ENCODE measurements around the gene COL6A2.

COL6A2 gene

DNA sequence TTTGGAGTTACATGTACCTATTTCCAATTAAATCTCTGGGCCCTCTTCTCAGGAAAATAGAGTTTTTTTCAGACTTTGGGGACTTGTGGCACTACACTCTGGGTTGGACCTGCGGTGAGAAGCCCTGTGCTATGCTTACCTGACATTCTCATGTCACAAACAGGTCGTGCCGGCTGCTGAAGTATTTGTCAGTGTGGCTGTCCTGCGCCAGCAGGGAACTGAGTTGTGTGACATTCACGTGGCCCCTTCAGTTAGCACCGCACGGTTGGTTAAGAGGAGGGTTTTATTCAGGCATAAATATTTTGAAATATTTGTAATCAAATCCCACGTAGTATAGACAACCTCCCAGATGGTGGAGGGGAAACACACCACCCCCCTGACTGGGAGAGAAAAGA lies 6.3 kb upstream of the COL6A2 start:
- Histone ChIP-seq H3K27me3 (replicated peaks in 2 of 5; ENCODE audit: control insufficient read depth in 4 of 5, insufficient read depth in 5 of 5, low read length in 4 of 5) (peaks cover 0 to 5% (median under 1%) of the 10 kb centered on the region in 5 experiments), H3K4me1 (ENCODE audit: control extremely low read depth in 1 of 4, control insufficient read depth in 4 of 4, insufficient read depth in 4 of 4, low read length in 3 of 4) (no peaks in the 10 kb centered on the region), H3K36me3 (ENCODE audit: control insufficient read depth in 4 of 4, insufficient read depth in 4 of 4, low read length in 3 of 4) (no peaks in the 10 kb centered on the region), H3K4me3 (ENCODE audit: control insufficient read depth in 1 of 7, extremely low read depth in 1 of 7, insufficient read depth in 4 of 7, low read depth in 2 of 7, low read length in 6 of 7) (no peak overlapping the region), H3K27ac (ENCODE audit: insufficient read depth in 1 of 2, low read depth in 1 of 2, low read length in 2 of 2, poor library complexity in 1 of 2, severe bottlenecking in 2 of 2) (no peak overlapping the region), H3K9me3 (ENCODE audit: control extremely low read depth in 1 of 5, control insufficient read depth in 4 of 5, insufficient read depth in 2 of 5, low read depth in 1 of 5, low read length in 4 of 5) (peaks cover 4 to 21% (median 13%) of the 10 kb centered on the region in 5 experiments)
- no peak for DNase-seq
- POLR2A ChIA-PET: no interaction called here
- CTCF ChIA-PET: no interaction called here
- WGBS (ENCODE audit: insufficient coverage): 100% methylated on average over 2 of the region's 8 CpGs

- H3K4me1 ChIP-seq (ENCODE audit: control extremely low read depth in 1 of 4, control insufficient read depth in 4 of 4, insufficient read depth in 4 of 4, low read length in 3 of 4): no peaks in the 10 kb centered on the region
- no peak for DNase-seq
- H3K9me3 ChIP-seq (ENCODE audit: control extremely low read depth in 1 of 5, control insufficient read depth in 4 of 5, insufficient read depth in 2 of 5, low read depth in 1 of 5, low read length in 4 of 5): peaks cover 4 to 18% (median 13%) of the 10 kb centered on the region in 5 experiments
- ChIA-PET POLR2A (no interaction called here), CTCF (no interaction called here)
- H3K27me3 ChIP-seq (replicated peaks in 2 of 5; ENCODE audit: control insufficient read depth in 4 of 5, insufficient read depth in 5 of 5, low read length in 4 of 5): peaks cover 0 to 11% (median 2%) of the 10 kb centered on the region in 5 experiments
- no peak overlapping the region for H3K4me3 ChIP-seq (ENCODE audit: control insufficient read depth in 1 of 7, extremely low read depth in 1 of 7, insufficient read depth in 4 of 7, low read depth in 2 of 7, low read length in 6 of 7)
- 98% methylated on average over 21 of the region's 23 CpGs for WGBS (ENCODE audit: insufficient coverage)
- H3K27ac ChIP-seq (ENCODE audit: insufficient read depth in 1 of 2, low read depth in 1 of 2, low read length in 2 of 2, poor library complexity in 1 of 2, severe bottlenecking in 2 of 2): no peak overlapping the region
- H3K36me3 ChIP-seq (ENCODE audit: control insufficient read depth in 4 of 4, insufficient read depth in 4 of 4, low read length in 3 of 4): no peaks in the 10 kb centered on the region
Measured at GRCh38 chr21:46092026-46092764, 5.7 kb upstream of the COL6A2 start.

DNA sequence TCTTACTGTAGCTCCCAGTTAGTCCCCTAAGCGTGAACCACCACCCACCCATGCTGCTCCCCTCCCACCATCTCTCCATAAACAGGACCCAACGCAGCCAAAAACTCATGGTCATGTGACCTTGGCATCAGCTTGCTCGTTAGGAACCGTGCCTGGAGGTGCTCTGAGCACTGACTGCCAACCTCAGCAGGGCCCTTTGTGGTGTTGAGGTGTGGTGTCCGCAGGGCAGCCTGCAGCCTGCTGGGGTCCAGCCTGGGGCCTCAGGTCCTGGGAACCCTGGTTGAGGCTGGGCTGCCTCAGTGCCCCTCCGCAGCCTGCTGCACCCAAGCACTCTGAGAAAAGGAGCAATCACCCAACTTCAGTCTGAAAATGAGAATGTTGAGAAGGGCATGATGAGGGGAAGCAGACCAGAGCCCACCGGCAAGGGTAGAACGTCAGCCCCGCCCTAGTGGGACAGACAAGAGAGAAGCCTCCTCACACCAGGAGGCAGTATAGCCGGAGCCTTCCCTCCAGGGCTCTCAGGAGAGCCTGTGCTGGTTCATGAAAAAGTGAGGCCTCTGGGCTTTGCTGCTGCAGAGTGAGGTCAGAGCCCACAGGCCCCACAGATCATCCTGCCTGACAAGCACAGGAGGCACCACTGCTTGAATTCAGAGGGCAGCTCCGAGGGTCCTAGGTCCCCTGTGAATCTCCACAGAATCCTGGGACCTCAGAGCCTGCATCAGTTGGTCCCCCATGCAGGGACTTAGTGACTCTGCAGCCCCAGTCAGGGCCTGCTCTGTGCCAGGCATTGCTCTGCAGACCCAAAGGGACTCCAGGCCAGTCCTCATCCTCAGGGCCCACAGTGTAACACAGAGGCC lies 4.9 kb upstream of the COL6A2 start:
- CTCF ChIA-PET: no interaction called here
- Histone ChIP-seq H3K4me1 (ENCODE audit: control extremely low read depth in 1 of 4, control insufficient read depth in 4 of 4, insufficient read depth in 4 of 4, low read length in 3 of 4) (peaks cover 0 to 4% (median 1%) of the 10 kb centered on the region in 4 experiments), H3K36me3 (ENCODE audit: control insufficient read depth in 4 of 4, insufficient read depth in 4 of 4, low read length in 3 of 4) (no peaks in the 10 kb centered on the region), H3K27me3 (replicated peaks in 2 of 5; ENCODE audit: control insufficient read depth in 4 of 5, insufficient read depth in 5 of 5, low read length in 4 of 5) (peaks cover 0 to 16% (median 2%) of the 10 kb centered on the region in 5 experiments), H3K4me3 (ENCODE audit: control insufficient read depth in 1 of 7, extremely low read depth in 1 of 7, insufficient read depth in 4 of 7, low read depth in 2 of 7, low read length in 6 of 7) (no peak overlapping the region), H3K27ac (ENCODE audit: insufficient read depth in 1 of 2, low read depth in 1 of 2, low read length in 2 of 2, poor library complexity in 1 of 2, severe bottlenecking in 2 of 2) (no peak overlapping the region), H3K9me3 (ENCODE audit: control extremely low read depth in 1 of 5, control insufficient read depth in 4 of 5, insufficient read depth in 2 of 5, low read depth in 1 of 5, low read length in 4 of 5) (peaks cover under 1 to 13% (median 11%) of the 10 kb centered on the region in 5 experiments)
- 98% methylated on average over 4 of the region's 11 CpGs for WGBS (ENCODE audit: insufficient coverage)
- DNase-seq: no peak
- POLR2A ChIA-PET: no interaction called here

DNA sequence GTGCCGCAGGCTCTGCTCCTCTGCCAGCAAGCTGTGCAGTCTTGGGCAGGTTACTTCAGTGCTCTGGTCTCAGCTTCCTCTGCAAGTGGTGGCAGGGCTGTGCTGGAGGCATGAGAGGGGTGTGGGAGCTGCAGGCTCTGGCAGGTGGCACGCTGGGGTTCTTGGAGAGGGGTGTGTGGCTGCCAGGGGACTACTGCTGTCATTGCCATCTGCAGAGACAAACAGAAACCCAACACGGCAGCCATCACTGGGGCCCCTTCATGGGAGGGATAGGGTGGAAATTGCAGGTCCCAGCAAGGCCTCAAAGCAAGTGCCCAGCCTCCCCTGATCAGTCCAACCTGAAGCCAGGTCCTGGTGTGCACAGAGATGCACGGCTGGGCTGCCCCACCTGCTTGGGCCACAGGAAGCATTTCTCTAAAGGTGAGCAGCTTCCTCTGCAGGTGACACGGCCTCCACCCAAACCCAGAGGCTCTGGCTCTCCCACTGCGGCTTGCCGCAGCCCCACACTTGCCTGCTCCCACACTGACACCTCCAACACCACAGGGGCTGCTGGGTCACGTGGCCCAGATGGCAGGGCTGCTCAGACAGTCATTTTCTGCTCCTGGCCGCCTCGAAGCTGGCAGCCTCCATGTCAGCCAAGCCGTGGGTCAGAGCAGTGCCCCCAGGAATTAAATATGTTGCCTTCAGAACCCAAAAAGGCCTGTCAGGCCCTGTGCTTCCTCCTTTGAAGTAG lies 4.1 kb upstream of the COL6A2 start:
- Histone ChIP-seq H3K4me1 (ENCODE audit: control extremely low read depth in 1 of 4, control insufficient read depth in 4 of 4, insufficient read depth in 4 of 4, low read length in 3 of 4) (peaks cover 0 to 6% (median 3%) of the 10 kb centered on the region in 4 experiments), H3K4me3 (ENCODE audit: control insufficient read depth in 1 of 7, extremely low read depth in 1 of 7, insufficient read depth in 4 of 7, low read depth in 2 of 7, low read length in 6 of 7) (no peak overlapping the region), H3K36me3 (ENCODE audit: control insufficient read depth in 4 of 4, insufficient read depth in 4 of 4, low read length in 3 of 4) (no peaks in the 10 kb centered on the region), H3K27me3 (replicated peaks in 2 of 5; ENCODE audit: control insufficient read depth in 4 of 5, insufficient read depth in 5 of 5, low read length in 4 of 5) (peaks cover 0 to 20% (median 2%) of the 10 kb centered on the region in 5 experiments), H3K27ac (ENCODE audit: insufficient read depth in 1 of 2, low read depth in 1 of 2, low read length in 2 of 2, poor library complexity in 1 of 2, severe bottlenecking in 2 of 2) (no peak overlapping the region), H3K9me3 (ENCODE audit: control extremely low read depth in 1 of 5, control insufficient read depth in 4 of 5, insufficient read depth in 2 of 5, low read depth in 1 of 5, low read length in 4 of 5) (peaks cover 0 to 9% (median 5%) of the 10 kb centered on the region in 5 experiments)
- WGBS (ENCODE audit: insufficient coverage): 87% methylated on average over 11 of the region's 11 CpGs
- POLR2A ChIA-PET: no interaction called here
- no peak for DNase-seq
- CTCF ChIA-PET: no interaction called here

DNA sequence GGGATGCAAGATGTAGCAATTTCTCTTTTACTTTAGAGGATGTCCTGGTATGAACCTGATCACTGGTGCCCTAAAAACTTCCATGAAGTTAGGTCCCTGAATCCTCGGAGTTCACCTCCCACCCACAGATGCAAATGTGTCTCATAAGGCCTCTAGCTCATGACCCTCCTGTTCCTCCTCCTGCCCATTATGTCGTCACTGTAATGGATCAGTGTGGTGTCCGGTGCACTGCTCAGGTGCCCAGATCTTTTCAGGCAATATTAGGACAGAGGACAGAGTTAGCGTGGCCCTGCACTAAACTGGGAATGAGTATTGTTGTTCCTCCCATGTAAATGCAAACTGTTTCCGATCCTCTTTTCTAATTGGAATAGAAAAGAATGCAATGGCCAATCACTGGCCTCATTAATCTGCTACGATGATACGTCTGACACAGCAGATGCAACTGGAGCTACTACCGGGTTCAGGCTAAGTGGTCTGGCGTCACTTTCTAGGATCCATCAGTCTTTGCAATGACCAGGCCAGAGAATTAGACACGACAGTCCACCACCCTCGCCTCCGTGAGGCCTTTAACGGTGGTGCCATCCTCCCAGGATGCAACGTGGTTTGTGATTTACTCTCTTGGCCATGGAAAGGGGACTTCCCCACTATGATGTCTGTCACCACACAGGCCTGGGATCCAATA lies 3.4 kb upstream of the COL6A2 start:
- Histone ChIP-seq H3K36me3 (ENCODE audit: control insufficient read depth in 4 of 4, insufficient read depth in 4 of 4, low read length in 3 of 4) (no peaks in the 10 kb centered on the region), H3K27me3 (replicated peaks in 2 of 5; ENCODE audit: control insufficient read depth in 4 of 5, insufficient read depth in 5 of 5, low read length in 4 of 5) (peaks cover 0 to 26% (median 4%) of the 10 kb centered on the region in 5 experiments), H3K4me1 (ENCODE audit: control extremely low read depth in 1 of 4, control insufficient read depth in 4 of 4, insufficient read depth in 4 of 4, low read length in 3 of 4) (peaks cover 0 to 7% (median 3%) of the 10 kb centered on the region in 4 experiments), H3K4me3 (ENCODE audit: control insufficient read depth in 1 of 7, extremely low read depth in 1 of 7, insufficient read depth in 4 of 7, low read depth in 2 of 7, low read length in 6 of 7) (no peak overlapping the region), H3K27ac (ENCODE audit: insufficient read depth in 1 of 2, low read depth in 1 of 2, low read length in 2 of 2, poor library complexity in 1 of 2, severe bottlenecking in 2 of 2) (no peak overlapping the region), H3K9me3 (ENCODE audit: control extremely low read depth in 1 of 5, control insufficient read depth in 4 of 5, insufficient read depth in 2 of 5, low read depth in 1 of 5, low read length in 4 of 5) (peaks cover 0 to 5% (median 2%) of the 10 kb centered on the region in 5 experiments)
- POLR2A ChIA-PET: no interaction called here
- 84% methylated on average over 14 of the region's 14 CpGs for WGBS (ENCODE audit: insufficient coverage)
- no peak for DNase-seq
- CTCF ChIA-PET: no interaction called here

GRCh38 chr21:46095083-46095719 lies 2.7 kb upstream of the COL6A2 start:
- peaks cover 0 to 33% (median 6%) of the 10 kb centered on the region in 5 experiments for H3K27me3 ChIP-seq (replicated peaks in 2 of 5; ENCODE audit: control insufficient read depth in 4 of 5, insufficient read depth in 5 of 5, low read length in 4 of 5)
- 89% methylated on average over 11 of the region's 16 CpGs for WGBS (ENCODE audit: insufficient coverage)

More at GRCh38 chr21:46095083-46095719, 2.7 kb upstream of the COL6A2 start:
- DNase-seq: no peak
- Histone ChIP-seq H3K27ac (ENCODE audit: insufficient read depth in 1 of 2, low read depth in 1 of 2, low read length in 2 of 2, poor library complexity in 1 of 2, severe bottlenecking in 2 of 2) (no peak overlapping the region), H3K36me3 (ENCODE audit: control insufficient read depth in 4 of 4, insufficient read depth in 4 of 4, low read length in 3 of 4) (no peaks in the 10 kb centered on the region), H3K4me3 (ENCODE audit: control insufficient read depth in 1 of 7, extremely low read depth in 1 of 7, insufficient read depth in 4 of 7, low read depth in 2 of 7, low read length in 6 of 7) (no peak overlapping the region), H3K9me3 (ENCODE audit: control extremely low read depth in 1 of 5, control insufficient read depth in 4 of 5, insufficient read depth in 2 of 5, low read depth in 1 of 5, low read length in 4 of 5) (peaks cover 0 to 3% (median 2%) of the 10 kb centered on the region in 5 experiments), H3K4me1 (ENCODE audit: control extremely low read depth in 1 of 4, control insufficient read depth in 4 of 4, insufficient read depth in 4 of 4, low read length in 3 of 4) (peaks cover 0 to 7% (median 3%) of the 10 kb centered on the region in 4 experiments)
- ChIA-PET POLR2A (no interaction called here), CTCF (interaction anchor here (2.6 kb wide), 1 partner anchor 124 kb away, joined by 15 read pairs; no protein-coding TSS in a partner anchor)

Measured in common myeloid progenitor, CD34-positive (primary cell).